Measurements from ENCODE around the gene FKBP14. TPM values are rescaled to one million over a fixed set of nuclear protein-coding genes. Genes with fewer than 3 reads are reported as not detected.
A peak's percentile ranks its signal among the peaks of the same experiment; 100 is the strongest.

FKBP14 gene
- total RNA-seq, 1 experiment from 2014 or later: 29.8 TPM

DNA sequence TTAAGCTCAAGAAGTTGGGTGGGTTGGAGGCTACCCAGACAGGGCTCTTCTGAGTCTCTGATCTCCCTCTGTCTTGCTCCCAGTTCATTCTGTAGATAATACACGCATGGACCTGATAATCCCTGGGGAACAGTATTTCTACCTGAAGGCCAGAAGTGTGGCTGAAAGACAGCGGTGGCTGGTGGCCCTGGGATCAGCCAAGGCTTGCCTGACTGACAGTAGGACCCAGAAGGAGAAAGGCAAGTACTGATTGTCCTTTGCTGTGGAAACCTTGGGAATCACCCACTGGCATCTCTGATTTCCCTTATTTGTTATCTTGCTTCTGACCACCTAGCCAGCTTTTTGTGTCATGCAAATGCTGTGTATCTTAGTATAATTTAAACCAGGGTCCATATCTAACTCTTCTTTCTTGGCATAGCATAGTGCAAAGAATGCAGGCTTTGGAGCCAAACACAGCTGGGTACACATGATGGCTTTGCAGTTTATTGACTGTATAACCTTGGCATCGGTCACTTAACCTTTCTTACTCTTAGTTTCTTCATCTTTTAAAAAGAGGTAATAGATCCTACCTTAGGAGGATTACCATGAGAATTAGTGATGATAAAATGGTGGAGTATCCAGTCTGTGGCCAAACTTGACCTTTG is 19.7 kb upstream of the FKBP14 start:
- Histone ChIP-seq H3K27me3 (ENCODE audit: insufficient read depth, low read depth) (no peaks in the 10 kb centered on the region), H3K9me3 (ENCODE audit: insufficient read depth, low read depth) (no peaks in the 10 kb centered on the region), H3K9me2 (ENCODE audit: insufficient read depth) (no peaks in the 10 kb centered on the region), H2AFZ (no peak overlapping the region), H3K36me3 (ENCODE audit: low read depth) (peaks cover 18% of the 10 kb centered on the region), H3F3A (ENCODE audit: insufficient read depth, low read depth) (no peaks in the 10 kb centered on the region), H3K79me2 (ENCODE audit: low read depth) (peaks cover 8% of the 10 kb centered on the region; the same call in 1 of the 2 replicates), H3K27ac (no peak overlapping the region), H4K20me1 (ENCODE audit: insufficient read depth) (no peaks in the 10 kb centered on the region), H3K4me3 (no peak overlapping the region), H3K4me1 (replicated peaks; ENCODE audit: insufficient read depth) (peaks cover 6% of the 10 kb centered on the region), H3K4me2 (no peak overlapping the region)
- intact Hi-C loops (cut with micrococcal nuclease; ENCODE audit: unreplicated experiment): no loop called here
- POLR2A ChIA-PET (ENCODE audit: unreplicated experiment): no interaction called here
- CTCF ChIA-PET: no interaction called here
- no peak for DNase-seq
- no TSS peak for BruUV-seq (replicated peaks)
- TF ChIP-seq, protein P1, sequence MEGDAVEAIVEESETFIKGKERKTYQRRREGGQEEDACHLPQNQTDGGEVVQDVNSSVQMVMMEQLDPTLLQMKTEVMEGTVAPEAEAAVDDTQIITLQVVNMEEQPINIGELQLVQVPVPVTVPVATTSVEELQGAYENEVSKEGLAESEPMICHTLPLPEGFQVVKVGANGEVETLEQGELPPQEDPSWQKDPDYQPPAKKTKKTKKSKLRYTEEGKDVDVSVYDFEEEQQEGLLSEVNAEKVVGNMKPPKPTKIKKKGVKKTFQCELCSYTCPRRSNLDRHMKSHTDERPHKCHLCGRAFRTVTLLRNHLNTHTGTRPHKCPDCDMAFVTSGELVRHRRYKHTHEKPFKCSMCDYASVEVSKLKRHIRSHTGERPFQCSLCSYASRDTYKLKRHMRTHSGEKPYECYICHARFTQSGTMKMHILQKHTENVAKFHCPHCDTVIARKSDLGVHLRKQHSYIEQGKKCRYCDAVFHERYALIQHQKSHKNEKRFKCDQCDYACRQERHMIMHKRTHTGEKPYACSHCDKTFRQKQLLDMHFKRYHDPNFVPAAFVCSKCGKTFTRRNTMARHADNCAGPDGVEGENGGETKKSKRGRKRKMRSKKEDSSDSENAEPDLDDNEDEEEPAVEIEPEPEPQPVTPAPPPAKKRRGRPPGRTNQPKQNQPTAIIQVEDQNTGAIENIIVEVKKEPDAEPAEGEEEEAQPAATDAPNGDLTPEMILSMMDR (conservative IDR thresholded peaks at IDR 0.05): no peak
- no peak for TF ChIP-seq EZH2 (IDR thresholded peaks at IDR 0.05; ENCODE audit: low read depth)

DNA sequence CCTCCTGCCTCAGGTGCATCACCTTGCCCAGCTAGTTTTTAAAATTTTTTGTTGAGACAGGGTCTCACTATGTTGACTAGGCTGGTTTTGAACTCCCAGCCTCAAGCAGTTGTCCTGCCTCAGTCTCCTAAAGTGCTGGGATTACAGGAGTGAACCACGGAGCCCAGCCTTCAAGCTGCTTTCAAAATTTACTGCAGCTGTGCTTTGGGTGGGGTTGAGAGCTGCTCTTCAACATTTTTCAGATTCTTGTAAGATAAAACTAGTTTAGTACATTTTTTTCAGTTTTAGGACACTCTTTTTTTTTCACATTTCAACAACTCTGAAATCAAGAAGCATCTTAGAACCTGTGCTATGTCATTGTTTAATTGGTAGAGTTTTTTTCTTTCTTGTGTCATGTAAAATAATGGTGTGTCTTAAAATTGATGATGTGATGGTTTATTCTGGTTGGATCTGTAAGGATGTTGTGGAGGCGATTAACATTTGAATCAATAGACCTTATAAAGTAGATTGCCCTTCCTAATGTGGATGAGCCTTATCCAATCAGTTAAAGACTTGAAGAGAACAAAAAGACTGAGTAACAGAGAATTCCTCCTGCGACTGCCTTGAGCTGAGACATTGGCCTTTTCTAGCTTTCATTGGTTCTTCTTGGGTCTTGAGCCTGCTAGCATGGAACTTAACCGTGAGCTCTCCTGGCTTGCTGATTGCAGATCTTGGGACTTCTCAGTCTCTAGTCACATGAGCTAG is 15.2 kb upstream of the FKBP14 start:
- TF ChIP-seq EZH2 (IDR thresholded peaks at IDR 0.05; ENCODE audit: low read depth): no peak
- TF ChIP-seq, protein P1 (conservative IDR thresholded peaks at IDR 0.05): no peak
- no peaks in the 10 kb centered on the region for H3F3A ChIP-seq (ENCODE audit: insufficient read depth, low read depth)
- intact Hi-C loops (cut with micrococcal nuclease; ENCODE audit: unreplicated experiment): no loop called here
- POLR2A ChIA-PET (ENCODE audit: unreplicated experiment): no interaction called here
- no peaks in the 10 kb centered on the region for H4K20me1 ChIP-seq (ENCODE audit: insufficient read depth)
- peaks cover 22% of the 10 kb centered on the region for H3K79me2 ChIP-seq (ENCODE audit: low read depth)
- H3K9me3 ChIP-seq (ENCODE audit: insufficient read depth, low read depth): no peaks in the 10 kb centered on the region
- peaks cover 5% of the 10 kb centered on the region; the same call in 1 of the 2 replicates for H3K36me3 ChIP-seq (ENCODE audit: low read depth)
- no TSS peak for BruUV-seq (replicated peaks)
- no peak overlapping the region for H3K4me3 ChIP-seq
- no peak overlapping the region for H3K4me2 ChIP-seq
- no peaks in the 10 kb centered on the region for H3K9me2 ChIP-seq (ENCODE audit: insufficient read depth)
- peaks cover 11% of the 10 kb centered on the region for H3K4me1 ChIP-seq (replicated peaks; ENCODE audit: insufficient read depth)
- no peak overlapping the region for H2AFZ ChIP-seq
- no peak overlapping the region for H3K27ac ChIP-seq
- DNase-seq: peak; percentile 15 to 45
- H3K27me3 ChIP-seq (ENCODE audit: insufficient read depth, low read depth): no peaks in the 10 kb centered on the region
- CTCF ChIA-PET: interaction anchor here (0.6 to 0.7 kb wide), 3 partner anchors 163 to 1117 kb away, joined by 3 to 4 read pairs (median 3); no protein-coding TSS in a partner anchor

DNA sequence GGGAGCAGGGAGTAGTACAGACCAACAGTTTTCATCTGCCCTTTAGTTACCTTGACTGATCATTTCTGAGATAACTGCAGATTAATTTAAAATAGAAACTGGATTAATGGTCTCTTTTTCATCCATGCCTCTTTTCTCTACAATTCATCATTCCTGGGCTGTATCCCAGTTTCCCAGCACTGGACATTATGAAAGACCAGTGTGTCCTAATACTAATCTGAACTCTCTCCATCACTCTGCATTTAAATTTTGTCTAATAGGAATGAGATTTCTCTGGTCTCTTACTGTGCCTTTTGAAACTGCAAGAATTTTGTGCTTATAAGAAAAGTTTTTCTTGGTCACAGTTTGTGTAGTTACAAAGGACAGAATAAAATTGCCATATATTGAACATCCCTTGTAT is 14.4 kb upstream of the FKBP14 start:
- no peak for TF ChIP-seq EZH2 (IDR thresholded peaks at IDR 0.05; ENCODE audit: low read depth)
- TF ChIP-seq, protein P1 (conservative IDR thresholded peaks at IDR 0.05): no peak
- CTCF ChIA-PET: interaction anchor here (0.7 kb wide), 1 partner anchor 163 kb away, joined by 3 read pairs; no protein-coding TSS in a partner anchor
- POLR2A ChIA-PET (ENCODE audit: unreplicated experiment): no interaction called here
- Histone ChIP-seq H3K4me2 (no peak overlapping the region), H3K27me3 (ENCODE audit: insufficient read depth, low read depth) (no peaks in the 10 kb centered on the region), H3K9me3 (ENCODE audit: insufficient read depth, low read depth) (no peaks in the 10 kb centered on the region), H3K36me3 (ENCODE audit: low read depth) (no peaks in the 10 kb centered on the region), H3K27ac (no peak overlapping the region), H3K79me2 (ENCODE audit: low read depth) (peaks cover 24% of the 10 kb centered on the region), H3F3A (ENCODE audit: insufficient read depth, low read depth) (no peaks in the 10 kb centered on the region), H3K4me3 (no peak overlapping the region), H3K4me1 (replicated peaks; ENCODE audit: insufficient read depth) (peaks cover 11% of the 10 kb centered on the region), H3K9me2 (ENCODE audit: insufficient read depth) (no peaks in the 10 kb centered on the region), H2AFZ (no peak overlapping the region), H4K20me1 (ENCODE audit: insufficient read depth) (no peaks in the 10 kb centered on the region)
- intact Hi-C loops (cut with micrococcal nuclease; ENCODE audit: unreplicated experiment): no loop called here
- no peak for DNase-seq
- no TSS peak for BruUV-seq (replicated peaks)
